A673 (cell line): ENCODE measurements around the gene LCE1F. TPM values are rescaled to one million over a fixed set of nuclear protein-coding genes. Genes with fewer than 3 reads are reported as not detected.

Source experiments
- BruUV-seq: library from RNA; stranded (reverse); fragments of 400-500 nt; replicated peaks from 2 replicates; lab custom pipeline; 2021; lab: Mats Ljungman, UMichigan
- CTCF ChIA-PET: fragments of 300-600 bp; sonication (Branson Sonifier 250); formaldehyde crosslinking; loops from one replicate; lab custom pipeline; 2022; ENCODE audit warnings: antibody characterized with exemption; lab: Charles Lee
- POLR2A ChIA-PET: fragments of 300-600 bp; sonication (Branson Sonifier 250); formaldehyde crosslinking; loops from one replicate; lab custom pipeline; 2022; ENCODE audit warnings: antibody characterized with exemption; ENCODE audit not compliant: low non-redundant PET; lab: Charles Lee
- DNase-seq: peaks from one replicate; pipeline ENCODE4 v3.0.0-alpha.2; 2015; ENCODE audit warnings: low spot score
- H3K27ac ChIP-seq: fragments of 200-600 bp; sonication (generic); 2 replicates; pipeline ENCODE4 v1.5.1; 2016; ENCODE audit warnings: mixed run types, low read depth, mild to moderate bottlenecking, mixed read lengths, antibody characterized with exemption, low read length; ENCODE audit not compliant: poor library complexity, severe bottlenecking
- H3K27me3 ChIP-seq: fragments of 200-600 bp; sonication (generic); replicated peaks from 2 replicates; pipeline ENCODE4 v1.6.1; 2017; ENCODE audit warnings: mixed run types, low read depth, mild to moderate bottlenecking, mixed read lengths, antibody characterized with exemption, low read length; ENCODE audit not compliant: insufficient read depth, poor library complexity
- H3K36me3 ChIP-seq: fragments of 200-600 bp; sonication (generic); 2 replicates; pipeline ENCODE4 v1.6.1; 2016; ENCODE audit warnings: mixed run types, mild to moderate bottlenecking, mixed read lengths, antibody characterized with exemption, low read length; ENCODE audit not compliant: insufficient read depth, poor library complexity, severe bottlenecking
- H3K4me1 ChIP-seq: fragments of 200-600 bp; sonication (generic); 2 replicates; pipeline ENCODE4 v1.6.1; 2017; ENCODE audit warnings: mixed run types, mild to moderate bottlenecking, mixed read lengths, antibody characterized with exemption, low read length; ENCODE audit not compliant: insufficient read depth, poor library complexity, severe bottlenecking
- H3K4me3 ChIP-seq: fragments of 200-600 bp; sonication (generic); 2 replicates; pipeline ENCODE4 v1.5.1; 2016; ENCODE audit warnings: low read depth, mixed run types, mild to moderate bottlenecking, mixed read lengths, low read length; ENCODE audit not compliant: poor library complexity, severe bottlenecking
- H3K9me3 ChIP-seq: fragments of 200-600 bp; sonication (generic); 2 replicates; pipeline ENCODE4 v1.6.1; 2016; ENCODE audit warnings: mixed run types, low read depth, mild to moderate bottlenecking, mixed read lengths, antibody characterized with exemption, low read length; ENCODE audit not compliant: poor library complexity, severe bottlenecking
- CTCF ChIP-seq: fragments of 300-800, 200-600 bp; sonication (generic); conservative IDR thresholded peaks from 2 replicates; pipeline ENCODE4 v1.5.1; 2017; ENCODE audit warnings: low read depth, mild to moderate bottlenecking, antibody characterized with exemption, low read length, moderate library complexity, mixed read lengths
- EZH2 ChIP-seq: fragments of 200-600 bp; sonication (generic); IDR thresholded peaks from 2 replicates; pipeline ENCODE4 v1.6.1; 2017; ENCODE audit warnings: borderline replicate concordance, low read depth, mild to moderate bottlenecking, mixed read lengths, antibody characterized with exemption, low read length; ENCODE audit not compliant: poor library complexity, severe bottlenecking
- intact Hi-C: fragments of 100-400 bp; cut with micrococcal nuclease; formaldehyde crosslinking; loops from one replicate; pipeline ENCODE4 v1.10.0; 2022; ENCODE audit not compliant: unreplicated experiment
- total RNA-seq: library from RNA; stranded (reverse); gene quantifications from 2 replicates; pipeline ENCODE4 v1.2.3, GENCODE V29; 2021

LCE1F gene
- total RNA-seq, 1 experiment from 2014 or later = not detected

DNA sequence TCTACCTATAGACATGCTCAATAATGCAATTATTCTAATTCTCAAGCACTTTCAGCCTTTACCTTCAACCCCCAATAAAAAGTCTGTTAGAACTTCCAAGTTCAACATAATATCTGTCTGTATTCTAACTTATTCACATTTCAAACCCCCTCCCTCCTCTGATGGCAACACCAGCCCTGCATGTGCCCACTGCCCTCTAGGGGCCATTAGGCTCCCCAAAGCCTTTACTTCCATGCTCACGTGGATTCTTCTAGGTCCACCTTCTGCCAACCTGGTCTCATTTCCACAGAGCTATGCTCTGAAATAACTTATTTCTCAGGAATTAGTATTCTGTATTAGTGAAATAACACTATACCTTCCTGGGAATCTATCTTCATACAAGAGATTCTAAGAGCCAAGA lies 39.3 kb upstream of the LCE1F start:
- ChIA-PET POLR2A (no interaction called here), CTCF (no interaction called here)
- Histone ChIP-seq H3K4me3 (no peak overlapping the region), H3K27ac (no peak overlapping the region), H3K4me1 (no peaks in the 10 kb centered on the region), H3K36me3 (no peaks in the 10 kb centered on the region), H3K9me3 (no peaks in the 10 kb centered on the region), H3K27me3 (peaks cover 5% of the 10 kb centered on the region)
- no peak for DNase-seq
- intact Hi-C loops = no loop called here
- TF ChIP-seq CTCF = peak; percentile 41
- no peak for TF ChIP-seq EZH2
- no TSS peak for BruUV-seq

GRCh38 chr1:152737997-152738396 lies 36.9 kb upstream of the LCE1F start:
- Histone ChIP-seq H3K36me3 (no peaks in the 10 kb centered on the region), H3K4me3 (no peak overlapping the region), H3K27me3 (peaks cover 5% of the 10 kb centered on the region), H3K9me3 (no peaks in the 10 kb centered on the region), H3K4me1 (no peaks in the 10 kb centered on the region), H3K27ac (no peak overlapping the region)
- CTCF ChIA-PET = no interaction called here
- POLR2A ChIA-PET = no interaction called here
- DNase-seq = no peak
- TF ChIP-seq CTCF = no peak
- no peak for TF ChIP-seq EZH2
- no TSS peak for BruUV-seq
- intact Hi-C loops = no loop called here

GRCh38 chr1:152739841-152740240 lies 35.1 kb upstream of the LCE1F start:
- Histone ChIP-seq H3K4me1 (no peaks in the 10 kb centered on the region), H3K36me3 (no peaks in the 10 kb centered on the region), H3K4me3 (no peak overlapping the region), H3K27ac (no peak overlapping the region), H3K9me3 (no peaks in the 10 kb centered on the region), H3K27me3 (peaks cover 5% of the 10 kb centered on the region)
- CTCF ChIA-PET = no interaction called here
- DNase-seq = peak; percentile 18
- BruUV-seq = no TSS peak
- intact Hi-C loops = no loop called here
- POLR2A ChIA-PET = no interaction called here
- TF ChIP-seq EZH2 (no peak), CTCF (no peak)
